LNCAP (cell line): Measurements from ENCODE around the gene NAGA.

Experiments
- CTCF ChIP-seq: fragments of 450-650 bp; IDR thresholded peaks from 2 replicates; pipeline ENCODE4 v1.5.1; 2017; ENCODE audit warnings: mild to moderate bottlenecking

The NAGA gene

GRCh38 chr22:42039271-42039670 is 31.3 kb downstream of the NAGA start:
- TF ChIP-seq CTCF: no peak

GRCh38 chr22:42035256-42035655 is 35.4 kb downstream of the NAGA start:
- TF ChIP-seq CTCF: no peak

- TF ChIP-seq CTCF: no peak
Measured at GRCh38 chr22:42033263-42034181, 37.1 kb downstream of the NAGA start.

GRCh38 chr22:42026705-42027104 is 43.9 kb downstream of the NAGA start:
- no peak for TF ChIP-seq CTCF

- TF ChIP-seq CTCF: no peak
Measured at GRCh38 chr22:42025421-42025820, 45.2 kb downstream of the NAGA start.

- no peak for TF ChIP-seq CTCF
Measured at GRCh38 chr22:42022162-42022847, 48.3 kb downstream of the NAGA start.

GRCh38 chr22:42021571-42021970 is 49.0 kb downstream of the NAGA start:
- TF ChIP-seq CTCF: no peak
